NCI-H2029 (cell line): ENCODE data around the gene TRH.

Experiments used
- DNase-seq: peaks from one replicate; lab custom pipeline; 2025; lab: John Stamatoyannopoulos, UW

Gene TRH, protein sequence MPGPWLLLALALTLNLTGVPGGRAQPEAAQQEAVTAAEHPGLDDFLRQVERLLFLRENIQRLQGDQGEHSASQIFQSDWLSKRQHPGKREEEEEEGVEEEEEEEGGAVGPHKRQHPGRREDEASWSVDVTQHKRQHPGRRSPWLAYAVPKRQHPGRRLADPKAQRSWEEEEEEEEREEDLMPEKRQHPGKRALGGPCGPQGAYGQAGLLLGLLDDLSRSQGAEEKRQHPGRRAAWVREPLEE

DNA sequence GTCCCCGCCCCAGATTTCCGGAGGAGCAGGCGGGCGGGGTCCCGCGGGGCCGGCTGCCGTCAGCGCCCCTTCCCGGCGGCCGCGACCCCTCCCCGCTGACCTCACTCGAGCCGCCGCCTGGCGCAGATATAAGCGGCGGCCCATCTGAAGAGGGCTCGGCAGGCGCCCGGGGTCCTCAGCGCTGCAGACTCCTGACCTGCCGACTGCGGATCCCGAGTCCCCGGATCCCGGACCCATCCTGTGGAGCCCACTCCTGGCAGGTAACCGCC lies at the start of gene TRH:
Gene TRH, plus strand, starts transcription at position 157 of the 269 bp plus-strand sequence. CDS start 1,097 bp downstream, outside the sequence.
- no peak for DNase-seq

DNA sequence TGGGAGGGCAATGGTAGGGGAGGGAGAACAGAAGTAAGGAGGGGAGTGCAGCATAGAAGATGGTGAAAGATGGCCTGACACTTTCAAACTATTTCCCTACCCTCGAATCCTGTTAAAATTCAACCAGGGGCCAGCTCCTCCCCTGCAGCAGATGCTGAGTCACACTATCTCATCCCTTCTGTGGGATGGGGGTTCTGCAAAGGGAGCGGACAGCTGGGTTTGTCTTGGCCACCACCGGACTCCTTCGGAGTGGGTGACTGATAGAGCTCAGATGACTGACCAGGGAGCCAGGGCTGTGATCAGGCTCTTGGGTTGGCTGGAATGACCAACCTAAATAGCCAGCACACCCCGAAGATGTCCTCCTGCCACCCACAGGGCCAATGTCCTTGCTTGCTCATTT lies 47.4 kb upstream of the TRH start:
- no peak for DNase-seq

DNA sequence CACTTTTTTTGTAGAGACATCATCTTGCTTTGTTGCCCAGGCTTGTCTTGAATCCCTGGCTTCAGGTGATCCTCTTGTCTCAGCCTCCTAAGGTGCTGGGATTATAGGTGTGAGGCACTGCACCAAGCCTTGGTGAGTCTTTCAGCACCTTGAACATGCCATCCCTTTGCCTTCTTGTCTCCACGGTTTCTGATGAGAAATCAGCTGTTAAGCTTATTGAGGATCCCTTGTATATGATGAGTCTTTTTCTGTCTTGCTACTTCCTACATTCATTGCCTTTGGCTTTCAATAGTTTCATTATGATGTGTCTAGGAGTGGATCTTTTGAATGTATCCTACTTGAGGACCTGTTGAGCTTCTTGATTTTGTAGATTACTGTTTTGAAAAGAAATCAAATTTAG lies 45.1 kb upstream of the TRH start:
- no peak for DNase-seq

DNA sequence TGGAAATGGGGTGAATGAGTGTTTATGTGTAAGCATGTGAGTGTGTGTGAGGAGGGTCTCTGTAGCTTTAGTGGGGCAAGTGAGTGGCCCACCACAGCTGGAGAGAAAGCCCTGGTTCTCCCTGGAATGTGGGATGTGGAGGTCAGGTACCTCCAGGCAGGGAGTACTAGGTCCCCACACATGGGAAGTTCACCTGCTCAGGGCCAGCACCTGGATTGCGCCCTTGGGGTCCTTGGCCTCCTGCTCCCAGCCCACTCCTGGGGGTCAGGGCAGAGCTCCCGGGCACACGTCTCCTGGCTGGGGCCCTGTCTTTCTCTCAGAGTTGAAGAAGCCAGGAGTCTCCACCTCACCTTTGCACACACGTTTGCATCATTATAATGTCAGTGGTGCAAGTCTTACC lies 41.0 kb upstream of the TRH start:
- DNase-seq: no peak

DNA sequence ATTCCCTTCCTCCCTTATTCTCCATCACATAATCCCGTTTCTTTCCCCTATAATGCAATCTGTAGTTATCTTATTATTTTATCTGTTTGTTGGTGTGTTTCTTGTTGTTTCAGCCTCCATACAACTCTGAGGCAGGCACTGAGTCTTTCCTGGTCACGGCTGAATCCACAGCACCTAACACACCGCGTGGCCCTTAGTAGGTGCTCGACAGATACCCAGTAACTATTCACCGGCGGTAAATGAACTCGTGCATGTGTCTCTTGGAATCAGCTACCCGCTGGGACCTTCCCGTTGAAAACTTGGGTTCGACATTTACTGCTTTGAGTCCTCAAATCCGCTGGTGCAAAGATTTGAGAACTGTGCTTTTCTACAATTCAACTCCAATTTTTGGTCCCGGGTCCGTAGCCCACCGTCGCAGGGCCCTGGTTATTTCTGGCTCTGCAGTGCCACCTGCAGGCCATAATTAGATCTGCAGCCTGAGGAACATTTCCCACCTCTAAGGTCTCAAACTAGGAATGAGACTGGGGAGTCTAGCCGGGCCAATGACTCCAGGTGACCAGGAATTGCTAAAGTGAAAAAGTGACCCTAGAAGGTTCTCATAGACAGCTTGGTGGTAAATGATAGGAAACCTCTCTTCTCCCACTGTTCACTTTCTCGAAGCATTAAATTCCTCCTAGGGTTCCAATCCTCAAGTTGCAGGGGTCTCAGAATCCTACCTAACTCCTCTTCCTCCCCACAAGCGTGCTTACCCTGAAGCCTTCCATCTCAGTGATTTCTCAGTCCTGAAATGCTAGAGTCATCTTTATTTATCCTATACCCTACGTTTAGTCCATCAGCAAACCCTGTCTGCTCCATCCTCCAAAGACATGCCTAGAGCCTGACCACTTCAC lies 40.0 kb upstream of the TRH start:
- DNase-seq: no peak

DNA sequence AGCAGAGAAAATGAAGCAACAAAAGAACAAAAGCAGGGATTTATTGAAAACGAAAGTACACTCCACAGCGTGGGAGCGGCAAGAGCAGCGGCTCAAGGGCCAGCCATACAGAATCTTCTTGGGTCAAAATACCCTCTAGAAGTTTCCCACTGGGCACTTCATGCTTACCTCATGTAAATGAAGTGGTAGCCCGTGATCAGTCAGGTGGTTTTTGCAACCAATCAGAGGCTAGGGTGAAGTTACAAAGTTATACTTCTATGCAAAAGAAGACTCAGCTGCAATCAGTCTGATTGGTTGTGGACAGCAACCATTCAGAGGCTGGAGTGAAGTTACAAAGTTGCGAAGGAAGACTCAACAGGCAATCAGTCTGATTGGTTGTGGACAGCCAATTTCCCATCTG lies 37.8 kb upstream of the TRH start:
- DNase-seq: peak; percentile 44

DNA sequence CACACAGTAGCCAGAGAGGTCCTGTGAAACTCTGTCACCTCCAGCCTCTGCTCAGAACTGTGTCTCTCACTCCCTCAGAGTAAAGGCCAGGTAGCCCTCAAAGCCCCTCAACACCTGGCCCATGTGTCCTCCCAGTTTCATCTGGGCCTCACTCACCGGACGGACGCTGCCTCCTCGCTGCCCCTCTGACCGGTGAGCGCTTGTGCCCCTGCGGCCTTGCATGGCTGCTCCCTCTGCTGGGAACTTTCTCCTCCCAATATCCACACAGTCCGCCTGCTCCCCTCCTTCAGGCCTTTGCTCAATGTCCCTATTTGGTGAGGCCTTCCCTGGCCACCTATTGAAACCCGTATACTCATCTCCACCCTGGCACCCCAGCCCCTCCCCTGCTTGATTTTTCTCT lies 36.8 kb upstream of the TRH start:
- DNase-seq: no peak

DNA sequence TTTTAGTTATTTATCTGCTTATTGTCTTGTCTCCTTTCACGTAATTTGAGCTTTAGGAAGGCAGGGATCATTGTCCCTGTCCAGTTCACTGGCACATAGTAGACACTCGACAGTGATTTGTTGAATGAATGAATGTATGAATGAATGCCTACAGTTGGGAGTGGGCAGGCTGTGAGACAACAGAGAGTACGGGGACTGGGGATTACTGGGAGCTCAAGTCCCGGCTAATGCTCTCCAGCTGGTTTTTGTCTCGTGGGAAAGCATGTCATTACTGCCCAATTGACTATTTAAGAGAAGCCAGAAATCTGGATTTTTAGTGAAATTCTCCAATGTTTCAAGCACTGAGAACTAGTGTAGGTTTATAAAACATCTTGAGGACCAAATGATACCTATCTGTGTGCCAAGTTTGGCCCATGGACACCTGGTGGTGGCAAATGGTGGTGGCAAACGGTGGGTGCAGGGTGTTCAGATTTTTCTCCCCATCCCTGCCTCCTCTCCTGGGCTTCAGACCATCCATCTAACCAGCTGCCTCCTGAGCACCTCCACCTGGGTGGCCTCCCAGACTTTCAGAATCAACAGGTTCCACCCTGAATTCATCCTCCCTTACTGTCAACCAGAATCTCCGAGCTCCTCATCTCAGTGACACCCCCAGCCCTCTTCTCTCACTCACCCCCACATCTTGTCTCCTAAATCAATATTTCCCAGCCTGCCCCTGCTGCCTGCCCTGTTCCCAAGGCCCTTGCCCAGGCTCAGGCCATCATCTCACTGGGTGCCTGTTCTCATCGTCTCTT lies 36.2 kb upstream of the TRH start:
- DNase-seq: no peak

DNA sequence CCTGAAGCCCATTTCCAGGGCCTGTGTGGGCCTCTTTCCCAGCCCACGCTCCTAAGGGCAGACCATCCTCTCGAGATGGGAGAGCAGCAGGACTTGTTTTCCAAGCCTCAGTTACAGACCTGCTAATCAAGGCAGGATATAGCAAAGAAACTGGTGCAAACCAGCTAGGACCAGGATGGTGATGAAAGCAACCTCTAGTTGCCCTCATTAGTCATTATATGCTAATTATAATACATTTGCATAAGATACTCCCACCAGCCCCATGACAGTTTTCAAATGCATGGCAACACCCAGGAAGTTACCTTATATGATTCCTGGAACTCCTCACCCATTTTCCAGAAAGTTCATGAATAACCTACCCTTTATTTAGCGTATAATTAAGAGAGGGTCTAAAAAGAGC lies 34.4 kb upstream of the TRH start:
- DNase-seq: no peak

DNA sequence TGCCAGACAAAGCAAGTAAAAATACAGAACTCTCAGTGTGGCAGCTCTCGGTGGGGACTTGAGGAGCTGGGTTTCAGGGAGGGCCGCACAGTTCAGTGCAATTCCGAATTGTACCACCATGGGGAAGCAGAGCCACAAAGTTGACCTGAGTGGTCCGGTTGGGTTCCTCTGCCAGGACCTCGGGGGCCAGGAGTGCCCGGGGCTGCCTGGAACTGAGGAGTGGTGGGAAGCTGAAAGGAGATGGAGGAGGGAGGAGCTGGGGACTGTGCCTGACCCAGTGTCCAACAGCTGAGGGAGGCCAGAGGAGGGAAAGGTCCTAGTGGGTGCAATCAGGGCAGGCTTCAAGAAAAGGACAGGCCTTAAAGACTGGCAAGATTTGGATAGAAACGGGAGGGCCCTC lies 32.2 kb upstream of the TRH start:
- peak; percentile 12 for DNase-seq

DNA sequence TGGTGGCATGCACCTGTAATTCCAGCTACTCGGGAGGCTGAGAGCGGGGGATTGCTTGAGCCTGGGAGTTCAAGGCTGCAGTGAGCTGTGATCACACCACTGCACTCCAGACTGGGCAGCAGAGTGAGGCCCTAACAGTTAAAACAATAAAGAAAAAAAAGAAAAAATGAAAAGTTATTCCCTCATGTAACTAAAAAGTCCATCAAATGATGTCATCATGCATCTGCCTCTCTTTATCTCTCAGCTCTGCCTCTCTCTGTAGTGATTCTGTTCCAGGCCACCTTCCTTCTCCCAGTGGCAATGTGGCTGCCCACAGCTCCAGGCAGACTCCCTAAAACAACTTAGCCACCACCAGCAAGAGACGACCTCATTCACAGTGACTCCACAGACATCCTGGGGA lies 31.5 kb upstream of the TRH start:
- DNase-seq: no peak

DNA sequence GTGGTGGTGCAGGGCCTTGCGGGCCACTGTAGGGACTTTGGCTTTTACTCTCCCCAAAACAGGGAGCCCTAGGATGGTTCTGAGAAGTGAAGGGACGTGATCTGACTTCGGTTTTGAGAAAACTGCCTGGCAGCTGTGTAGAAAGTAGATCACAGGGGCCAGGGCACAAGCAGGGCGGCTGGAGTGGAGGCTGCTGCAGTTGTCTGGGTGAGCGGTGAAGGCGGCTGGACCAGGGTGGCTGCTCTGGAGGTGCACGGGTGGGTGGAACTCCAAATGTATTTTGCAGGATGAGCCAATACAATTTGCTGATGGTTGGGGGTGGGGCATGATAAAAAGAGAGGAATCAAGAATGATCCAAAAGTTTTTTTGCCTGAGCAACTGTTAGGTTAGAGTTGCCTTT lies 29.8 kb upstream of the TRH start:
- no peak for DNase-seq

DNA sequence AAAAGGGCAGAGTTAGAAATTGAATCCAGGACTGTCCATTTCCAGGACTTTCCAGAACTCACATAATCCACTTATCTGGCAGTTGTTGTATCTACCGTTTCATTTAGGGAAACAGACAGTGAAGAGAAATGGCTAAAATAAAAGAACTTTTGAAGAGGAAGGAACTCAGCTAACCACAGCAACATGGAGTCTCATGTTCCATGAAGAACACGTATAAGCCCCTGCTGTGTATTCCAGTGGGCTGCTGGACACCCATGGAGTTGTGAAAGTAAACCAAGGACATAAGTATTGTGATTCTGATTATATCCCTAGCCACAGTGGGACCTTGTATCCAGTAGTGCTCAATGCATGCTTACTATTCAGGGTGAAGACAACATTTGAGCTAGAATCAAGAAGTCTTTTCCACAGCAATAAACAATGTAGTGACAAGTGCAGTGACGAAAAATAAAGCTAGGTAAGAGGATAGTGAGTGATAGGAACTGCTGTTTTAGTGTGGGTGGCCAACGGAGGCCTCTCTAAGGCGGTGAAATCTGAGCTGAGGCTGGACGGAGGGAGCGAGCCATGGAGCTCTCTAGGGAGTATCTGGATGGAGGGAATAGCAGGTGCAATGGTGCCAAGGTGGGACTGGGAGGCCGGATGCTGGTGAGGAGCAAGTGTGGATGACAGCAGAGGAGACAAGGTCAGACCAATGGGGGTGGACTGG lies 26.8 kb upstream of the TRH start:
- DNase-seq: no peak

DNA sequence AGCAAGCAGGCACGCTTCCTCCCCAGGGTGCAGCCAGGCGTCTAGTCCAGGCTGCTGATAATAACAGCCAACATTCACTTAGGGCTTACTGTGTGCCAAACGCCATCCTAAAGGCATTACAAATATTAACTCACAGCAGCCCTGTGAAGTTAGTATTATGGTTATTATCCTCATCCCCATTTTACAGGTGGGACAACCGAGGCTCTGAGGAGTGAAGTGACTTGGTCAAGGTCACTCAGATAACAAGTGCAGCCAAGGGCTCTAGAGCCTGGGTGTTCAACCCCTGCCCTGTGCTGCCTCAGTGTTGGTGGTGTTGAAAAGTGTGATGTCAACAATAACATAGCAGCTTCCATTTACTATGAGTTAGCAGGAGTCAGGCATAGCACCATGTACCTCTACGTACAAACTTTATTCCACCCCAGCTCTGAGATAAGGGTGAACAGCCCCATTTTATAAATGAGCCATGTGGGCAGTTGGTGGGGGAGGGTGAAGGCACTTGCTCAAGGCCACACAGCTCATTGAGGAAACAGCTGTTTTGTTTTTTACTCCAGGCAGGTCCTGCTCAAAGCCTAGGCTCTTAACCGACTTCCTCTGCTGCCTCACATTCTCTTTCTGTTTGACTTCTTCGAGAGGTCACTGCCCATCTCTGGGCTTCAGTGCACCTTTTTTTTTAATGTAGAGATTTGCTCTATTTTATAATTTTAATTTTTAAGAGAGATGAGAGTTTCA lies 24.0 kb upstream of the TRH start:
- DNase-seq: no peak

DNA sequence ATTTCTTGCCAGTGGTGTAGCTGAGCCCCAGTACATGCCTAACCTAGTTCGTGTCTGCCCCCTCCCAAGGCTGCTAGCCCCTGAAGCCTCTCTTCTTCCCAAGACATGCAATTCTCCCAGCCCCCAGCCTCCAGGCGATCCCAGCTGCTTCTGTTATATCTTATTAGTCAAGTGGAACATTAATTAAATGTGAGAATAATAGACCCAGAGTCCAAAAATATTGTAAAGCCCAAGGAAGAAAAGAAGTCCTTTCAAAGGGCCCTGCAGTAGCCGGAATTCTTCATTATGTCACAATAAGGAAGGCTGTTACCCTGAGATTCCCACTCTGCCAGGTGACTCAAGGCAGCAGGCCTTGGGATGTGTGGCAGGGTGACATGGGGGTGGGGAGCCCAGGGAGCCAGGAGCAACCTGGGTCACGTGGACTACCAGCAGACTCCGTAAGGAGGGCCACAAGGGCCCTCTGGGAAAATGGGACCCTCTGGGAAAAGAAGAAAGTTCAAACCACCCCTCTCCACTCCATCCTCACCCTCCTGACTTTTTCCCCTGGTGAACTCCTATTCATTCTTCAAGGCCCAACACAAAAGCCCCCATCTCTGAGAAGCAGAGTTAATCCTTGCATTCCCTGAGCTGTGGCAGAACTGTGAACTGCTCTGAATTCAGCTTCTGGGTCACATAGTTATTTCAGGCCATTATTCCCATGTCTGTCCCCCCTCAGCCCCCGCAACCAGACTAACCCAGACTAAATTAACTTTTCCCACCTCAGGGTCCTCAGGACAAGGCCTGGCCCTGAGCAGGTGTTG lies 21.8 kb upstream of the TRH start:
- no peak for DNase-seq

DNA sequence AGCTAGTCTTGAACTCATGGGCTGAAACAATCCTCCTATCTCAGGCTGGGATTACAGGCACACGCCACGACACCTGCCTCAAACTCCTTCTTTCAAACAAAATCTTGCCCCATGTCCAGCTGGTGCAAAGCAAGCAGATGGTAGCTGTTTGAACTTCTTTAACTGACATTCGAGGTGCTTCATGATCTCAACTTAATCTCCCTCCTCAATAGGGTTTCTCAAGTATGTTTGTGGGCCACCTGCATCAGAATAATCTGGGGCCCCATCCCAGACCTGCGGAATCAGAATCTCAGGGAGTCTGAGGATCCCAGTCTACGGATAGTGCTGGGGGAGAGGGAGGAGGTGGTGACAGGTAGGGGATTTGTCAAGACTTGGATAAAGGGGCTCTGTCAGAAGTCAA lies 20.9 kb upstream of the TRH start:
- no peak for DNase-seq

DNA sequence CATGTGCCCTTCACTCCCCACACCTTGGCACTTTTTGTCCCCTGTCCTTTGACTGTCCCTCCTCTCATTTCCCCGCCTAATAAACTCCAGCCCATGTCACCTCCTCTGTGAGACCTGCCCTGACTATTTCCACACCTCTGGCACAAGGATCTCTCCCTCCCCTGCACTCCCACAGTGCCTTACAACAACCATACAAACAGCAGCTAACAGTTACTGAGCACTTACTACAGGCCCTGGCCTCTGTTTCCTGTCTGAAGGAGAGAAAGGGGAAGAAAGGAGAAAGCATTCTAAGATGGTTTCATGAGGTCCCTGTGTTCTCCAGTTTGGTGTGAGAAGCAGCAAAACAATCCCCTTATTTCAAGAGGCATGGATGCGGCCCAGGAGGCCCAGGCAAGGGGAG lies 20.0 kb upstream of the TRH start:
- DNase-seq: no peak

DNA sequence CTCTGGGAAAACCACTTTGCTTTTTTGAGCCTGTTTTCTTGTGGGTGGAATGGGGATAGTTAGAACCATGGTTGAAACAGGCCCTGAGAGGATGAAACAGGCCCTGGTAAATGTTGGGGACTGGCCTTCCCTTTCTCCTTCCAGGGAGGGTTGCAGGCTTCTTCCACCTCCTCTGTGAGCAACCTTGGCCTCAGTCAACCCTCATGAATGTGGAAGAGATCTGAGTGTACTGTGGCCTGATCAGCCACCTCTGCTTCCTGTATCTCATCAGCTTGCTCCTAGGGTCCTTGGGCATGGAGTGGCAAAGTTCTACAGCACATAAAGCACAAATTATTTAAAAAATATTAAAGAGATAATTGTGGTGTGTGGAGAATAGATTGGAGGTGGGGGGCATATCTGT lies 17.6 kb upstream of the TRH start:
- DNase-seq: no peak

DNA sequence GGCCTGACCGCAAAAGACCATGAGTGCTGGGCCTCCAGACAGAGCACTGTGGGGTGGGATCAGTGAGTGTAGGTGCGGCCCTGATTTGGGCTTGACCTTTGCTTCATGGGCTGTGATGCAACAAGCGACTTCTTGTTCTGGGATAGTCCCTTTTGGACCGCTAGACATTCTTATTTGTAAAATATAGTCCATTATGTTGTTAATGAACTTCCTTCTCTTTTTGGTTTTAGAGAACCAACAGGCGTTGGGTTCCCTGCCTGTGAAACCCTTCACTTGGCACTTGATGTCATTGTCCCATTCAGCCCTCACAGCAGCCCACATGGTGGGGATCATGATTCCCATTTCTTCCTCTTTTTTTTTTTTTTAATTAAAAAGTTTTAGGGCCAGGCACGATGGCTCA lies 15.8 kb upstream of the TRH start:
- no peak for DNase-seq

DNA sequence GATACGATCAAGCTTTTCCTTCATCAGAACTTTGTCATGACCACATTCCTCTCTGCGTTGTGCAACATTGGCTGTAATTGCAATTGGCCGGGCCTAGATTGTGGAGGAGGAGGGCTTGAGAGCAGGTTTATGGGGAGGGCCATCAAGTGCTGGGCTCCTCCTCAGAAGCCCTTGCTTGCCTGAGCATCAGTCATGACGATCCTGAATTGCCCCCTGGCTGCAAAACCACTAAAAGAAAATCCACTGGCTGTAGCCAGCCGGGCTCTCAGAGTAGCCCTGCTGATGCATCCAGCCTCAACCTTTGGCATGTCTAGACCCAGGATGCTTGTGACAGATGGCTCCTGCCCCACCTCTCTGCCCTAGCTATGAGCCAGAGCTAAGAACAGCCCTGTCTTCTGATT lies 13.4 kb upstream of the TRH start:
- no peak for DNase-seq

DNA sequence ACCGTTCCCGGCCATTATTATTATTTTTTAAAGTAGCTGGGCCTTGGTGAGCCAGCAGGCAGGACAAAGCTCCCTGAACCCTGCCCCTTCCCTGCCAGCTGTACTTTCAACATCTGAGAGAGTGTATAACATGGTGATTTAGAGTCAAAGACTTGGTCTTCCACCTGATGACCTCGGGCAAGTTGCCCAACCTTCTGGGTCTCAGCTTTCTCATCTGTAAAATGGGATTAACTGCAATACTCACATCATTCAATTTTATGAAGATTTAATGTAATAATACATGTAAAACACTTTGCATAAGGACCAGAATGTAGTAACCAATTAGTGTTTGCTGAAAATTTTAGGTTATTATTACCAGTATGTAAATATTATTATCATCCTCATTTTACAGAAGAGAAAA lies 11.9 kb upstream of the TRH start:
- no peak for DNase-seq
